HPDE6-E6E7 (cell line): ENCODE results near the gene TRIP6.
"Not testable (repeated sequence)": the region's sequence is repeated elsewhere in the genome, so short reads cannot be mapped to it uniquely, and the experiment has no call there.

Source experiments
- DNase-seq: peaks from one replicate; pipeline ENCODE4 v3.0.0; 2011; ENCODE audit warnings: missing footprints; ENCODE audit errors: extremely low spot score

Gene TRIP6

GRCh38 chr7:100914208-100914878, 47.2 kb downstream of the TRIP6 start:
- DNase-seq: no peak

DNA sequence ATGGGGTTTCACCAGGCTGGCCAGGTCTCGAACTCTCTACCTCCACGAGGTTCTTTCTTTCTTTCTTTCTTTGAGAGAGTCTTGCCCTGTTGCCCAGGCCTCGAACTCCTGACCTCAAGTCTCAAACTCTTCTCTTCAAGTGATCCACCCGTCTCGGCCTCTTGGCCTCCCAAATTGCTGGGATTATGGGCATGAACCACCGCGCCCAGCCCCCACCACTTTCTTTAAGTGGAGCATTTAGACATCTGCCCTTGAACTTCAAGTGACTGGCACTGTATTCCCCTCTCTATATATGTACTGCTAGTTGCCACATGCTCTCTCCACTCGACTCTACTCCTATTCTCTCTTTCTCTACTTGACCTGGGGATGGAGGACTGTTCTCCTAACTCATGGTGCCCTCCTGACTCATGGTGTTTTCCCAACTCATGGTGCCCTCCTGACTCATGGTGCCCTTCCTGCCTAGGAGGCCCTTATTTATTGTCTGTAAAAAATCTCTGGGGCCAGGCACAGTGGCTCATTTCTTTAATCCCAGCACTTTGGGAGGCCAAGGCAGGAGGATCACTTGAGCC, 47.8 kb downstream of the TRIP6 start:
- DNase-seq: no peak

- DNase-seq: not testable (repeated sequence)
These were observed 52.1 kb downstream of the TRIP6 start for GRCh38 chr7:100919335-100919734.

DNA sequence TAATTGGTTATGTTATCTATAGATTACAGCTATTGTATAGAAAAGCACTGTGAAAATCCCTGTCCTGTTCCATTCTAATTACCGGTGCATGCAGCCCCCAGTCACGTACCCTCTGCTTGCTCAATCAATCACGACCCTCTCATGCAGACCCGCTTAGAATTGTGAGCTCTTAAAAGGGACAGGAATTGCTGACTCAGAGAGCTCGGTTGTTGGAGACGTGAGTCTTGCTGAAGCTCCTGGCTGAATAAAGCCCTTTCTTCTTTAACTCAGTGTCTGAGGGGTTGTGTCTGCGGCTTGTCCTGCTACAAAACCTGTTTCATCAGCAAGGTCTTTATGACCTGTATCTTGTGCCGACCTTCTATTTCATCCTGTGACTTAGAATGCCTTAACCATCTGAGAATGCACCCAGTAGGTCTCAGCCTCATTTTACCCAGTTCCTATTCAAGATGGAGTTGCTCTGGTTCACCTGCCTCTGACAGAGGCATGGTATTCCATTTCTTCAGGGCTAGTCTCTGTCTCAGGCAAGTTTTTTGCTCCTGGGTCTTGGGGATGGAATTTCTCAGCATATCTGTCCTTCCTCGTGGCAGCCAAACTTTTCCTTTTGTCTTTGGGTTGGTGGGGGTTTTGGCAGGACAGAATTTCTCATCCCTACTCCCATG, 52.7 kb downstream of the TRIP6 start:
- not testable (repeated sequence) for DNase-seq

- no peak for DNase-seq
These were observed 53.9 kb downstream of the TRIP6 start for GRCh38 chr7:100921039-100921438.
